Transverse colon (tissue), 4 donors: ENCODE results near the gene IGF2BP3.

ENCODE experiments used
- CTCF ChIP-seq, 5 experiments: fragments of 200-600 bp in 3 of 5; fragments of 450-650 bp in 2 of 5; sonication (generic) in 3 of 5; IDR thresholded peaks; 1 replicate in 2 of 5; 2 replicates in 3 of 5; pipeline ENCODE4 v1.5.1; 2016 to 2017; ENCODE audit warnings: antibody characterized with exemption in 5 of 5, inconsistent platforms in 3 of 5, mild to moderate bottlenecking in 2 of 5, moderate library complexity in 1 of 5
- EP300 ChIP-seq: sonication (generic); formaldehyde crosslinking; IDR thresholded peaks from one replicate; pipeline ENCODE4 v1.6.1; 2017; ENCODE audit warnings: antibody characterized with exemption, low read depth
- POLR2A ChIP-seq: fragments of 450-650 bp; IDR thresholded peaks from one replicate; pipeline ENCODE4 v1.6.1; 2016; ENCODE audit warnings: antibody characterized with exemption, mild to moderate bottlenecking, moderate library complexity
- POLR2AphosphoS5 ChIP-seq, 3 donors: sonication (generic); formaldehyde crosslinking; IDR thresholded peaks; one replicate each; pipeline ENCODE4 v1.6.1; 2016; ENCODE audit warnings: antibody characterized with exemption in 3 of 3

GRCh38 chr7:23445326-23445725 is 25.0 kb downstream of the IGF2BP3 start:
- no peak for TF ChIP-seq CTCF (IDR thresholded peaks at IDR 0.05)
- no peak for TF ChIP-seq EP300
- TF ChIP-seq POLR2AphosphoS5 (IDR thresholded peaks at IDR 0.05), result no peak
- TF ChIP-seq POLR2A, result no peak
